ENCODE measurements around the gene FBXL16.
"Not testable (repeated sequence)": the region's sequence is repeated elsewhere in the genome, so short reads cannot be mapped to it uniquely, and the experiment has no call there.

The FBXL16 gene

DNA sequence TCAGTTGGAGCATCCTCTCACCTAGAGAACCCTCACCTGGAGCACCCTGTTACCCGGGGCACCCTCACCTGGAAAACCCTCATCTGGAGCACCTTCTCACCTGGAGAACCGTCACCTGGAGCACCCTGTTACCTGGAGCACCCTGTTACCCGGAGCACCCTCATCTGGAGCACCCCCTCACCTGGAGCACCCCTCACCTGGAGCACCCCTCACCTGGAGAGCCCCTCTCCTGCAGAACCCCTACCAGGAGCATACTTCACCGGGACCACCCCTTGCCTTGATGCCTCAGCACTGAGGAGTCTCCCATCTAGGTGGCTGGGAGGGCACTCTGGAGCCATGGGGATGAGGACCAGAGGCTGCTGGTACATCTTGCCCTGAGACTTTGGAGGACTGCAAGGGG, 3.4 kb upstream of the FBXL16 start:
- no peak for DNase-seq

DNA sequence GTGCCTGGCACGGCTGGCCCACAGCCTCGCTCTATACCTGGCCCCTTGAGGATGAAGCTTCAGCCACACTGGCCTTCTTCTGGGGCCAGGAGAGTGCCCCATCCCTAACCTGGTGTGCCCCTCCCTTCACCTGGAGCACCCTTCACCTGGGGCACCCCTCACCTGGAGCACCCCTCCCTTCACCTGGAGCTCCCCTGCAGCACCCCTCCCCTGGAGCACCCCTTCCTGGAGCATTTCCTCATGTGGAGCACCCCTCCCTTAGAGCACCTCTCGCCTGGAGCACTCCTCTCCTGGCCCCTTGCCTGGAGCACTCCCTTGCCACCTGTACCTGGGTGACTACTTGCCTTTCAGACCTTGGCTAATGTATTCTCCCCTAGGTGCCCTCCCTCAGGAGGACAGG, 2.4 kb upstream of the FBXL16 start:
- DNase-seq: no peak

DNA sequence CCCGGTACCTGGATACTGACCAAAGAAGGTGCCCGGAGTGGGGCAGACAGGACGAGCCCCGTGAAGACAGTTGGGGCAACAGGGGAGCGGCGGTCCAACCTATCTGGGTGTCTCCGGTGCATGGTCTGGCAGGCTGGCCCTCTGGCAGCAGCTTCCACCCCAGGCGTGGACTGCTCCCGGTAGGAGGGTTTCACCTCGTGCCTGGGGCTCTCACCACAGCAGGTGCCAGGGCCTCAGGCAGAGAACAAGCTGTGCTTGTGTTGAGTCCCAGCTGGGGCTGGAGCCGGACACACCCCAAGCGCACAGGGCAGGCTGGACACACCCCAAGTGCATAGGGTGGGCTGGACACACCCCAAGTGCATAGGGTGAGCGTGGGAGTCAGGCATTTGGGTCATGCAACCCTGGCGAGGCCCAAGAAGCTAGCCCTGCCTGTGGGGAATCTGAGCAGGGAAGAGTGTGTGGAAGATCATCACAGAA, 1.5 kb upstream of the FBXL16 start:
- DNase-seq: no peak

- DNase-seq: no peak
These were observed 824 bp upstream of the FBXL16 start for GRCh38 chr16:706189-707061.

DNA sequence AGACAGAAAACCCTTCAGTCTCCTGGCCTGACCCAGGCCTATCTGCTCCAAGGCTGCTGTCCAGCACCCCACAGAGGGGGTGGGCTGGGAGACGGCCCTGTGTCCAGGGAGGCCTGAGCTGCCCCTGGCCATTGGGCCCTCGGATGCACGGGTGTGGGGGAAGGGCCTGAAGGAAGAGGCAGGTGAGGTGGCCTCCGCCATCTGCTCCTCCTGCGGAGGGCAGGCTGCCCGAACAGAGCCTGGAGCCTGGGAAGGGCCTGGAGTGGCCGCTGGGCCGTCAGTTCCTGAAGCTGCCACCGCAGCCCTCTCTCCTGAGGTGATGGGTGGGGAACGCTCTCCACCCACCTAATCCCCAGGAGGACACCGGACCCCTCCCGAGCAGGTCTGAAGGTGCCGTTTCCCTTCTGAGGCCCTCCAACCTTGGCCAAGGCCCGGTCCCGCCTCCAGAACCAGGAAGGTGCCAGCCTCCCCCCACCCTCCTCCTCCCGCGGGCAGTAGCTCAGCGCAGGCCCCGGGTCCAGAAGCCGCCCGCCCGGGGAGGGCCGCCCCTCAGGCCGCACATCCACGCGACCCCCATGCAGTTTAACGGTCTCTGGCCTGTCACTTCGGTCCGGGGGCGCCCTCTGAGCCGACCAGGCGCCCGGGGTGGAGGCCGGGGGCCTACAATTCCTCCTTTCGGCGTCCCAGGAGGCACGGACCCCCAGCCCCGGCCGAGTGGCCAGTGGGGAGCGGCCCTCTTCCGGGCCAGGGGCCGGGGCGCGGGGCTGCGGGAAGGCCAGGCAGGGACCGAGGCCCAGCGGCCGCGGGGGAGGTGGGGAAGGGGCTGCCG, 835 bp downstream of the FBXL16 start:
- no peak for DNase-seq

DNA sequence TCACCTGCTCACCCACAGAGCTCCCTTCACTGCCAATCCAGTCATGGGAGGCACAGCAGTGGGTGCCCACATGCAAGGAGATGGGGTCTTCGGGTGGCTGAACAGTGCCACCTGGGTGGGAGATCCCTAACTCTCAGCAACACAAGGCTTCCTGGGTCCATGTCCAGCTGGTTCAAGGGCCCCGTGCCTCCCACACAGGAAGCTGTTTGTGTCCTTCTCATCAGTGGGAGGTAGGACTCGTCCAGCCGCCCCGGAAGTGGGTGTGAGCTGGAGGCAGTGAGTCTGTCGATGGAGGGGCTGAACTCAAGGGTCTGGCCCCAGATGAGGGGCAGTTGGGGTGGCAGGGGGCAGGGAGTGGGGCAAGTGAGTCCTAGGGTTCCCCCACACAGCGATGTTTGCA, 1.6 kb downstream of the FBXL16 start:
- DNase-seq: no peak

- DNase-seq: no peak
These were observed 2.2 kb downstream of the FBXL16 start for GRCh38 chr16:703406-703805.

GRCh38 chr16:702341-702740, 3.3 kb downstream of the FBXL16 start:
- DNase-seq: no peak

GRCh38 chr16:700684-701584, 4.7 kb downstream of the FBXL16 start:
- peak; percentile 9 to 69 (median 41) for DNase-seq

DNA sequence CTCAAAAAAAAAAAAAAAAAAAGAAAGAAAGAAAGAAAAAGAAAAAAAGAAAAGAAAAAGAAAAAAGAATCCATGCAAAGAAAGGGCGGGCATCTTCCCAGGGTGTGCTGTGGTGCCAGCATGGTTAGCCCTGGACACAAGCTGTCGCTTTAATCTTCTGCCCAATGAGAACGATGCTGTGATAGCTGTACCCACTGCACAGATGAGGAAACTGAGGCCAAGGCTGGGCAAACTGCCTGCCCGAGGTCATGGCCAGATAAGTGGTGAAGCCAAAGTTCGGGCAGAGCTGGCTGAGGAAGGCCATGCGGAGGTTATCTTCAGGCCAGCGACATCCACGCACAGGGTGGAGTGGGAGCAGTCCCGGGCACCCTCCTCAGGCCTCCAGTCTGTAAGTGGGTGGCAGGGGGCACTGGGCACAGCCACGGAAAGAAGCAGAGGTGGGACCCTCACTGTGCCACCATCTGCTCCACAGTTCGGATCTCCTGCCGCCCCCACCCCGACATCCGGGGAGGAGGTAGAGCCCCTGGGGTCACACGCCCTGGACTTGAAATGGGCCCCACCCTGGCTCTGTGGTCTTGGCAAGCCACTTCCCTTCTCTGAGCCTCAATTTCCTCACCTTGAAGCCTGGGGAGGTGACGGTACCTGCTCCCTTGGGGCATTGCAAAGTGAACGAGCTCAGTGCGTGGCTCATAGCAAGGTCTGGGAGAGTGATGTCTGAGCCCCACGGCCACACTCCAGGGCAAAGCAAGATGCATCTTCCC, 6.5 kb downstream of the FBXL16 start:
- DNase-seq: no peak

- DNase-seq: peak; percentile 61 to 84 (median 71)
These were observed 10.1 kb downstream of the FBXL16 start for GRCh38 chr16:695355-696089.

DNA sequence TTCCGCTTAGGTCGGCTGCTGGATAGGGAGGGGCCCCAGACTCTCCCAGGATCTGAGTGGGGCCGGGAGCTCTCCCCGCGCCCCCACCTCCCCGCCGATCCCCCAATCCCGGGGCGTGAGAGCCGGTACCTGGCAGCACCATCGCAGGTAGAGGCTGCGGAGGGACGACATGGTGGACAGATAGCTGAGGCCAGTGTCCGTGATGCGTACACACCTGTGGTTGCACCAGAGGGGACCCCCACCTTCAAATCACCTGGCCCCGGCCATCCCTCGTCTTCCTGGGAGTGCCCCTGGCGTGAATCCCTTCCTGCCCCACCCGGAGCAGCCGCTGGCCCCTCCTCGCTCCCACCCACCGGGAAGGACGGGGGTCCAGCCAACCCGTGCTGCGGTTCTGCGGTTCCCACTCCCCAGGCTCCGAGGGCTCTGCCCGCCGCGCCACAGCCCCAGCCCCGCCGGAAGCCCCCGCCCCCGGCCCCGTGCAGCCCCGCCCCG, 10.7 kb downstream of the FBXL16 start:
- DNase-seq: no peak

- peak in 2 of 6 experiments; percentile 25 to 56 for DNase-seq
These were observed 11.3 kb downstream of the FBXL16 start for GRCh38 chr16:694187-694862.

GRCh38 chr16:693766-694165, 11.8 kb downstream of the FBXL16 start:
- DNase-seq: peak in 4 of 6 experiments; percentile 22 to 40 (median 31)

DNA sequence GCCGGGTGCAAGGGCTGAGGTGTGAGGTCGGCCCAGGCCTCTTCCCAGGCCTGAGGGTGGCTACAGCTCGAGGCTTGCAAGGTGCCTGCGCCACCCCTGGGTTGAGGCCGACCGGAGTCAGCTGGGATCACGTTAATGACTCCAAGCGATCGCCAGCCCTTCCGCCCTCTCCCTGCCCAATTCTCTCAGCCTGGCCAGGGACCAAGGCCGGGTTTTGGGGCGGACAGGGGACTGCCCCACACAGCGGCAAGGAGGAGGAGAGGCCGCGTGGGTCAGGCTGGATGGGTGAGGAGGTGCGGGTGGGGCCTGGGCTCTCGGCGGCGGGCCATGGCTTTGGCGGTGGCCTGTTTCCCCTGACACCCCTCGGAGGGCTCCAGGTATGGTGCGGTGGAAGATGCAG, 12.2 kb downstream of the FBXL16 start:
- DNase-seq: no peak

GRCh38 chr16:692356-693108, 13.1 kb downstream of the FBXL16 start:
- no peak for DNase-seq

- not testable (repeated sequence) for DNase-seq
These were observed 14.4 kb downstream of the FBXL16 start for GRCh38 chr16:691242-691641.

- no peak for DNase-seq
These were observed 16.3 kb downstream of the FBXL16 start for GRCh38 chr16:689175-689897.

DNA sequence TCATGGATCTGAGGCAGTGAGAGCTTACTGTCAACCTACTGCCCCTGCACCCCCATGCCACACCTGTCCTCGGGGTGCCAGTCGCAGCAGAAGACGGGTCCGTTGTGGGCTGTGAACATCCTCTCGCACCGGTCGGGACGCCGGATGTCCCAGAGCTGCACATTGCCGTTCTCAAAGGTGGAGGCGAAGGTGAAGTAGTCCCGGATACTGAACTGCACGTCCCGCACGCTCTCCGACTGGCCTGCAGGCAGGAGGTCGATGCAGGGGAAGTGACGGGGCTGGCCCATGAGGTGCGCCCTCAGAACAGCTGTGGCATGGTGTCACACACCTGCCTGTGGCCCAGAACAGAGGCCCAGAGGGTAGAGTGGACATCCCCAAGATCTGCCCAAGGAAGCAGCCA, 18.1 kb downstream of the FBXL16 start:
- DNase-seq: no peak
